ENCODE measurements around the gene SUDS3.
"Not testable (repeated sequence)": the region's sequence is repeated elsewhere in the genome, so short reads cannot be mapped to it uniquely, and the experiment has no call there.

The SUDS3 gene, protein sequence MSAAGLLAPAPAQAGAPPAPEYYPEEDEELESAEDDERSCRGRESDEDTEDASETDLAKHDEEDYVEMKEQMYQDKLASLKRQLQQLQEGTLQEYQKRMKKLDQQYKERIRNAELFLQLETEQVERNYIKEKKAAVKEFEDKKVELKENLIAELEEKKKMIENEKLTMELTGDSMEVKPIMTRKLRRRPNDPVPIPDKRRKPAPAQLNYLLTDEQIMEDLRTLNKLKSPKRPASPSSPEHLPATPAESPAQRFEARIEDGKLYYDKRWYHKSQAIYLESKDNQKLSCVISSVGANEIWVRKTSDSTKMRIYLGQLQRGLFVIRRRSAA

DNA sequence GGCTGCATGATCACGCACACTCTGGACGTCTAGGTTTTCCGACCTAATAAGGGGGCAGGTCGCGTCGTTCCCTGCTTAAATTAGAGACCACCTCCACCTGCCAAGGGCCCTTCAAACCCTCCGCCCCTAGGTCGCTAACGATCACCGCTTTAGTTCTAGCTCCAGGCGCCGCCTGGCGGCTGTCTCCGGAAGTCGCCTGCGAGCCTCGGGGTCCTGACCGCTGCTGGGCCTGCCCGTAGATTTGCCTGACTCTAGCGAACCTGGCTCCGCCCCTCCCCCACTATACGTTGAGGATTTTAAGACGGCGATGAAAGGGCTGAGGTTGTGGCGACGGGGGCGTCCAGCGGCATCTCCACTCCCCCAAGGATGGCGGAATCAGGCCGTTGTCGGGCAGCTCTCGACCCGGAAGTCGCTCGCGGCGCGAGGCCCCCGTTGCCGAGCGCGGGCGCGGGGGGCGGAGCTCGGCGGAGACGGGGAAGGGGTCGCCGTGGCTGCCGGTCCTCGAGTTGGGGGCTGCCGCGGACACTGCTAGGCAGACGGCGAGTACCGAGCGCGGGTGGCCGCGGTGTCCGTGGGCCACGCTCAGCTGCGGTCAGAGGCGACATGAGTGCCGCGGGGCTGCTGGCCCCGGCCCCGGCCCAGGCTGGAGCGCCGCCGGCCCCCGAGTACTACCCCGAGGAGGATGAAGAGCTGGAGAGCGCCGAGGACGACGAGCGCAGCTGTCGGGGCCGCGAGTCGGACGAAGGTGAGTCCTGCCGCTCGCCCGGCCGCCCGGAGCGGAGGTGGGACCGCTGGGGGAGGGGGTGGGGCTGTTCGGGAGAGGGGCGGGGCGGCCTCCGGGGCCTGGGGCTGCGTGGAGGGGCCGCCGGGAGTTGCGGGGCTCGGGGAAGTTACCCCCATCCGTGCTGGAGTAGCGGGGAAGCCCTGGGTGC is at the start of gene SUDS3:
Gene SUDS3, plus strand, starts transcription at position 467 of the 932 bp plus-strand sequence. Its CDS starts 137 bp downstream, at position 604.
- peak; percentile 85 for DNase-seq (ENCODE audit: low read depth)

DNA sequence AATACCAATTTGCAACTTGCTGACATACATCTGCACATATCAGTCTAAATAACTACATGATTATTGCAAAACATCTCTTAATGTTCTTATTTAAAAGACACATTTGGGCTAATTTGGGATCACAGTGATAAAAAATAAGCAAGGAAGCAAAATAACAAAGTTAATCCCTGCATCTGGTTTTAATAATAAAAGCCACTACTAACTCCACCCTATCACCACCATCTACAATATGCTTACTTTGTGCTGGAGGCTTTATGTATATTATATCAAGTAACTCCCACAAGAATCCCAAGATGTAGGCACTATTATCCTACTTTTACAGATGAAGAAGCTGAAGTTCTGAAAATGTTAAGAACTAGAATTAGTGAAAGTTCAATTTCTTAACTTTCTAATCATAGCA is 49.4 kb upstream of the SUDS3 start:
- no peak for DNase-seq (ENCODE audit: low read depth)

DNA sequence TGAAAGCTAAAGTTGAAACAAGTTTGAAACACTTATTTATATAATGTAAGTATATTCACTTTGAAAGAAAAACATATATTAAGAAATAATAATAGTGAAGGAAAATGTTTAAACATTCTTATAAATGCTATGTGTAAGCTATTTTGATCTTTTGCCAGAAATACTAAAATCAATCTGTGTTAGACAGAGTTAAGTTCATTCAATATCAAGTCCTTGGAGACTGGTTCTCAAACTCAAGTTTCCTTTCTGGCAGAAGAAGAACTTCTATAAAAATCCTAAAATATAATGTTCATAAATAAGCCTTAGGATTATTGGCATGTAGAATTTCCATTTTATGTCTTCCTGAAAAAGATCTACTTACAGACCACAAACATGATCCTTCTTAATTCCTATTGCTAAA is 49.0 kb upstream of the SUDS3 start:
- no peak for DNase-seq (ENCODE audit: low read depth)

DNA sequence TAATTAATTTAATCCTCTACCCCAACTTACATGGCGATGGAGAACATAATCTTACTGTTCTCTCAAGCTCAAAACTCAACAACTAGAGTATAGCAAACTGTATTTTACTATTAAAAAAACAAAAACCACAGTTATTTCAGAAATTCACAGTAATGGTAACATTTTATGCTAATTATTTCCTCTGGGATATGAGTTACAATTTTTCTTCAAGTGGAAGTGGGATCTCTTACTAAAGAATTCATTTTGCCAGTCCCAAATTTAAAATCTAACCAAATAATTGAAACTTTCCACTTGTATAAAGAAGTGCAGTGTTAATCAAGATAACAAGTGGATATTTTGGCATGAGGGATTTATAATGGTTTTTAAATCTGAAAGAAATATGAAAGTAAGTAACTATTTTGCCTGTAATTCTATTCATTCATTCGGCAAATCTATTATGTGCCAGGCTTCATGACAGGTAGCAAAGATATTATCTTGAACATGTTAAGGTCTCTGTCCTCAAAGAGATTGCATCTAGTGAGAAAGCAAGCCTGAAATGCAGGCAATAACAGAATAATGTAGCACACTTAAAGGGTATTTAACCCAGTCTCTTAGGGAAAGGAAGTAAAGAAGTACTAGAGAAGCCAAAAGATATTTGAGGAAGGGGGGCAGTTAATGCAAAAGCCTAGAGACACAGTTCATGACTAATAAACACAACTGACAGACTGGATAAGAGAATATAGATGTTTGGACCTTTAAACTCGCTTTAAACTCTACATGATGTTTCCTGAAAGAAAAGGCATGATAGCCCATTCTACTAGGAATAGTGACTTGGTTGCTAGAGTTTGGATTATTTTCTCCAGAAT is 47.6 kb upstream of the SUDS3 start:
- DNase-seq (ENCODE audit: low read depth) = peak; percentile 34

DNA sequence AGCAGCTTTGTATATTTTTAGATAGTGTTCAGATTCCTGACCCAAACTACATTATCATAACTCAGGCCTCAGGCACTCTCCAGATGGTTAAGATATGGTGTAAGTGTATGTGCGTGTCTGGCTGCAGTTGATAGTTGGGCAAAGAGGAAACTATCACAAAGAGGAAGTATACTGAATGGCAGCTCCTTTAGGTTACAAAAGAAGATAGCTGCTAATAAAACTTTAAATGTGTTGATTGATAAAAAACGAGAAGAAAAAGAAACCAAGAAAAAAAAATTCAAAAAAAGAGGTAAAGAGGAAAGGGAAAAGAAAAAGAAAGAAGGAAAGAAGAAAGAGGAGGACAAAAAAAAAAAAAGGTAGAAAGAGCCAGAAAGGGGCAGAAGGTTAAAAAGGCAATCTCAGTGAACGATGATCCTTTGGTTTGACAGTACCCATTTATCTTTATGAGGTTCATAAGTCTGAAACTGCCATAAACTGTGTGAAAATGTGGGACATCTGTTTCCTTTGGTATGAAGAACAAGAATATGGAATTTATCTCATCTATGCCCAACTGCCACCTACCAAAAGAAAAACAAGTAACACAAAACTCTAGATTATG is 45.8 kb upstream of the SUDS3 start:
- DNase-seq (ENCODE audit: low read depth) = peak; percentile 72

DNA sequence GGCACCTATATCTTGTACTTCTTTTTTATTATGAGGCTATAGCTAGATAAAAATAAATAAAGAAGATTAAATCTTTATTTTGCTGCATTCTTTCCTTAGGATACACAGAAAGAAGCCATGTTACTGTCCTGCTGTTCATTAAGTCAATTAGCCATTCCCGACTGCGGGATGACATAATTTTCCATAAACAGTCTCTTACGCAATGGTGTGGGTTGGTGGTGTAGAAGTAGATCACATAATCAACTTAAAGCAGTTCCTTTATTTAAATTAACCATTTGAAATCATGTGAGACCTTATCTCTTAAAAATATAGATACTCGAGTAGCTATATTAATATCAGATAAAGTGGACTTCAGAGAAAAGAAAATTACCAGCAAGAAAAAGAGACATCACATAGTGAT is 43.8 kb upstream of the SUDS3 start:
- DNase-seq (ENCODE audit: low read depth) = no peak

DNA sequence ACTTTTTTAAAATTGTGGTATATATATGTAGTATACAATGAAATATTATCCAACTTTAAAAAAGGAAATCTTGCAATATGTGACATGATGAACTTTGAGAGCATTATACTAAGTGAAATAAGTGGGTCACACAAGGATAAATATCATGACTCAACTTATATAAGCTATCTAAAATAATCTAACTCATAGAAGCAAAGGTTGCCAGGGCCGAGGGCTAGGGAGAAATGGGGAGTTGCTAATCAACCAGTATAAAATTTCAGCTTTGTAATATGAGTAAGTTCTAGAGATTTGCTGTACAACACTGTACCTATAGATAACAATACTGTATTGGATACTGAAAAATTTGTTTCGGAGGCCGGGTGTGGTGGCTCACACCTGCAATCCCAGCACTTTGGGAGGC is 42.1 kb upstream of the SUDS3 start:
- no peak for DNase-seq (ENCODE audit: low read depth)

DNA sequence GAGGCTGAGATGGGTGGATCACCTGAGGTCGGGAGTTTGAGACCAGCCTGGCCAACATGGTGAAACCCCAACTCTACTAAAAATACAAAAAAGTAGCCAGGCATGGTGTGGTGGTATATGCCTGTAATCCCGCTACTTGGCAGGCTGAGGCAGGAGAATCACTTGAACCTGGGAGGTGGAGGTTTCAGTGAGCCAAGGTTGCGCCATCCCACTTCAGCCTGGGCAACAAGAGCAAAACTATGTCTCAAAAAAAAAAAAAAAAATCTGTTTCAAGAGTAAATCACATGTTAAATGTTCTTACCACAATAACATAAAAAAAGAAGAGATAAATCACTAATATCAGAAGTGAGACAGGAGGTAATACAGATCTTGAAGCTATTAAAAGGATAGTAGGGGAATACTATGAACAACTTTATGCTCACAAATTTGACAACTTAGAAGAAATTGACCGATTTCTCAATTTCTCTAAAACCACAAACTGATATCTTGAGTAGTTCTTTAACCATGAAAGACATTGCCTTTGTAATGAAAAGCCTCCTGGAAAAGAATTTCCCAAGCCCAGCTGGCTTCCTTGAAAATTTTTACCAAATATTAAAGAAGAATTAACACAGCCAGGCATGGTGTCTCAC is 41.3 kb upstream of the SUDS3 start:
- no peak for DNase-seq (ENCODE audit: low read depth)

DNA sequence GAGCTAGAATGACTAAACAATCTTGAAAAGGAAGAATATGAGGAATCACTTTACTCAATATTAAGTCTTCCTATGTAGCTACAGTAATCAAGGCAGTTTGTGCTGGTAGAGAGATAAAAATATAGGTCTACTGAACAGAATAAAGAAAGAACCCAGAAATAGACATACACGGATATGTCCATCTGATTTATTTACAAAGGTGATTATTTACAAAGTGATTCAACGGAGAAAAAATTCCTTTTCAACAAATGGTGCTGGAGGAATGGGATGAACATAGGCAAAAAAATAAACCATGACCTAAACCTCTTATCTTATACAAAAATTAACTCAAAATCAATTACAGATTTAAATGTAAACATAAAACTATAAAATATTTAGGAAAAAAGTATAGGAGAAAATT is 40.2 kb upstream of the SUDS3 start:
- no peak for DNase-seq (ENCODE audit: low read depth)

DNA sequence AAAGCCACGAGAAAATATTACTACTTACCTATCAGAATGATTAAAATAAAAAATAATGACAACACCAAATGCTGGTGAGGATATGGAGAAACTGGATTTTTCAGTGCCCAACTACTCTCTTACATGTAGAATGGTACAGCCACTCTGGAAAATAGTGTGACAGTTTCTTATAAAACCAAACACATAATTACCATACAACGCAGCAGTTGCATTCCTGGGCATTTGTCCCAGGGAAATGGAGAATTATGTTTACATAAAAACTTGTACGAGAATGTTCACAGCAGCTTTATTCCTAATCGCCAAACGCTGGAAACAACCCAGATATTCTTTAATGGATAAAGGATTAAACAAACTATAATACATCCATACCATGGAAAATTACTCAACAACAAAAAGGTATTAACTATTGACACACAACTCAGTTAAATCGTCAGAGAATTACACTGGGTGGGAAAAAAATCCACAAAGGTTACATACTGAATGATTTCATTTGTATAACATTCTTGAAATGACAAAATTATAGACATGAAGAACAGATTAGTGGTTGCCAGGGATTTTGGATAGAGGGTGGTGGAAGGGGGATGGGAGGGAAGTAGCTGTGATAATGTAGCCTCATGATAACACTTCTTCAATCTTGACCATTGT is 39.0 kb upstream of the SUDS3 start:
- DNase-seq (ENCODE audit: low read depth) = peak; percentile 50

DNA sequence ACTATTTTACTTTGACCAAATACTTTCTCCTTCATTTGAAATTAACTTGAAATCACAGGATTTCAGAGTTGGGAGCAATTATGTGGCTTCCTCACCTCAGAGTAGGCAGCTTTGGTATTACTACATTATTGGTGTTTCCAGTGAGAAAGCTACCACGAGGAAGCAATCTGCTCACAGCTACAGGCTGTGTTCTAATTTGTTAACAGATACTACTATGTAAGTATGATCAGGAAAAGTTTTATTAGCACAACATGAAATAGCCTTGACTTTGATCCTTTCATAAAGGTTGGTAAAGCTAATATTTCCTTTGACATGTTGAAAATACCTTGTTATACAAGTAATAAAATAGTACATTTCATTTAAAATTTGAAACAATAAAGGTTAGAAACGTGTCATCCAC is 34.3 kb upstream of the SUDS3 start:
- no peak for DNase-seq (ENCODE audit: low read depth)

DNA sequence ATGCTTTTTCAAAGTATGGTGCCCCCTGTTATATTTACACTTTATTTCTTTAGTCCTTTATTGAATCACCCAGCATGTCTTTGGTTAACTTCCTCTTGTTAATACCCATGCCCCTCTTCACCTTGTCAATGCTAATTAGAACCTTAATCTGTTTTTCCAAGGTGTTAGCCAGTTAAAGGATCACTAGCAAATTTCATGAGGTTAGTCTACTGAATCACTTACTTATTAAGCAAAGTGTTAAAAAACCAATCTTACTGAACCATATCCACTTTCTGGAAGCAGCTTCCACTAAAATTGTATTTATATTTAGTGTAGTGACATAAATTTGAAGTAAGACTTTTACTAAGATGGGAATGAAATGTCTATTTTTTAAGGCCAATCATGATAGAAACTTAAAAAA is 31.5 kb upstream of the SUDS3 start:
- no peak for DNase-seq (ENCODE audit: low read depth)

DNA sequence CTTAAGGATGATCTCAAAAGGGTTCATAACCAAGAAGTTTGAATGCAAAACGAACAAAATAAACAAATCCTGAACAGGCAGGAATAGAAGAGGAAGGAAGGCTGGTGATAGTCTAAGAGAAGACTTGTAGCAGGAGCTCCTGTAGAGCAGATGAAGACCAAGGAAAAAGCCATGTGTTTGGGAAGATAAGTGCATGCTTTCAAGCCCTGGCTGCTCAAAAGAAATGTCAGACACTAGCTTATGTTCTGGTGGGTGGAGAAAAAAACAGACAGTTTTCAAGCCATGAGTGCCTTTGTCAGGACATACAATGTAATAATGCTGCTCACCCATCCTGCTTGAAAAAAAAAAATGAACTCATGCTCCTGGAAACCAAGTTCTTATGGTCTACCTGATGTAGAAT is 31.0 kb upstream of the SUDS3 start:
- no peak for DNase-seq (ENCODE audit: low read depth)

DNA sequence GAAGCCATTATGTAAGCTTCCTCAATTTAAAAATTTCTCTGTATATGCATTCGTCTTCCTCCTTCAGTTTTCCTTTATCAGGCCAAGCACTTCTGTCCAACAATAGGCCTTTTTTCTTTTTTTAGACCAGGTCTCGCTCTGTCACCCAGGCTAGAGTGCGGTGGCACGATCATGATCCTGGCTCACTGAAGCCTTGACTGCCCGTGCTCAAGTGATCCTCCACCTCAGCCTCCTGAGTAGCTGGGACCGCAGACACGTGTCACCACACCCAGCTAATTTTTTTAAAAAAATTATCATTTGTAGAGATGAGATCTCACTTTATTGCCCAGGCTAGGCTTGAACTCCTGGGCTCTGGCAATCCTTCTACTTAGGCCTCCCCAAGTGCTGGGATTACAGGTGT is 29.5 kb upstream of the SUDS3 start:
- no peak for DNase-seq (ENCODE audit: low read depth)

DNA sequence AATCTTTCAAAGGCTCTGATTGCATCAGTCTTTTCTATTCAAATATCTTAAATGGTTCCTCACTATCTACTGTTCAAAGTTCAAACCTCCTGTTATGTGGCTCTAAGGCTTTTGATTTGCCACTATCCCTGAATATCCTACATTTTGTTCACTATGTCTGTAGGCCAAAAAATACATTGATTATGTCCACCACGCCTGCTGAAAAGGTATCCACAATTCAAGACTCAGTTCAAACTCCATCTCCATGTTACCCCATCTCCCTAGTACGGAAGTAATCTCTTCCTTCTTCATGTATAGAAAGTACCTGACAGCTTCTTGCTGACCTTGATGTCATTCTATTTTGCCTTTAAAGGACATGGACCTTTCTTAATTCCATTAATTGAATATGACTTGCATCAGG is 28.4 kb upstream of the SUDS3 start:
- no peak for DNase-seq (ENCODE audit: low read depth)

DNA sequence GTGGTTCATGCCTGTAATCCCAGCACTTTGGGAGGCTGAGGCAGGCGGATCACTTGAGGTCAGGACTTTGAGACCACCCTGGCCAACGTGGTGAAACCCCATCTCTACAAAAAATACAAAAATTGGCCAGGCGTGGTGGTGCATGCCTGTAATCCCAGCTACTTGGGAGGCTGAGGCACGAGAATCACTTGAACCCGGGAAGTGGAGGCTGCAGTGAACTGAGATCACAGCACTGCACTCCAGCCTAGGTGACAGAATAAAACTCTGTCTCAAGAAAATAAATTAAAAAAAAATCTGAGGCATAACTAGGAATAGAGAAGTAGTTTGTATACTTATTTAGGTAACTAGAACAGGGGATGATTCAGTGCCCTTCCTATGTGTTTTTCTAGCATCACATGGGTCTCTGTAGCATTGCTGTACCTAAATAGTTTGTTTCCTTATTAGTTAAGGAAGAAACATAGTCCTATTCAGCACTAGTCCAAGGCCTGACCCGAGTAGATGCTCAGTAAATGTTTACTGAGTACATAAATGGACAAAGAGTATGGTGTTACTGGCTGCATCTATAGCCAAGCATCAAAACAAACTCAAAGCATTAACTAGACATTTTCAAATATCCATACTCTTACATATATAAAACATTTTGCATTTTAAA is 25.3 kb upstream of the SUDS3 start:
- no peak for DNase-seq (ENCODE audit: low read depth)

DNA sequence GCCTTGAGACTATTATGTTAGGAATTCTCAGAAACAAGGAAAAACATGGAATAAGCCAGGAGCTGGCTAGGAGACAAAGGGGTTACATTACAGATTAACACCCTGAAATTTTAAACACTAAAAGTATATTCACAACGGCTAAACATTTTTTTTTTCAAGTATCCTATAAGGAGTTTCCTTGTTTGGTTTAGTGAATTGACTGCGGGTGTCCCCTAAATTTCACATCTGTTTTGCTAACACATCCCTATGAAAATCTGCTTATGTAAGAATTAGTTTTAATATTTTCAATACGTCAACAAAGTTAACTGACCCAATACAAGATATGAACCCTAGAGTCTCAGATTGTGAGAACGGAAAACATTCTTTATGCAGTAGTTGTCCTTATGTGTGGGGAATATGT is 22.6 kb upstream of the SUDS3 start:
- DNase-seq (ENCODE audit: low read depth) = no peak

DNA sequence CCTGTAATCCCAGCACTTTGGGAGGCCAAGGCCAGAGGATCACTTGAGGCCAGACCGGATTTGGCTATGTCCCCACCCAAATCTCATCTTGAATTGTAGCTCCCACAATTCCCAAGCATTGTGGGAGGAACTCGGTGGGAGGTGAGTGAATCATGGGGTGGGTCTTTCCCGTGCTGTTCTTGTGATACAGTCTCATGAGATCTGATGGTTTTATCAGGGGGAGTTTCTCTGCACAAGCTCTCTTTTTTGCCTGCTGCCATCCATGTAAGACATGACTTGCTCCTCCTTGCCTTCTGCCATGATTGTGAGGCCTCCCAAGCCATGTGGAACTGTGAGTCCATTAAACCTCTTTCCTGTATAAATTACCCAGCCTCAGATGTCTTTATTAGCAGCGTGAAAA is 21.9 kb upstream of the SUDS3 start:
- DNase-seq (ENCODE audit: low read depth) = not testable (repeated sequence)

DNA sequence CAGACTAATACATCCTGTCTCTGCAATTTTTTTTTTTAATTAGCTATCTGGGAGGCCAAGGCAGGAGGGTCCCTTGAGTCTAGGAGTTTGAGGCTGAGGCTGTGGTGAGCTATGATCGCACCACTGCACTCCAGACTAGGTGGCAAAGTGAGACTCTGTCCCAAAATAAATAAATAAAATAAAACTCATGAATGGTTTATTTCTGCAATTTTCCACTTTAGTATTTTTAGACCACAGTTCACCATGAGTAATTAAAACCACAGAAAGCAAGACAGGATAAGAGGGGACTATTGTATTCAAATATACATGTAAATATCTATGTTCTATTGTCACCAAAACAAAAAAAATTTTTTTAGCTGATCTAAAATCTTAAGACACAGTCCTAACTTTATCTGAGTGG is 21.5 kb upstream of the SUDS3 start:
- DNase-seq (ENCODE audit: low read depth) = peak; percentile 57

DNA sequence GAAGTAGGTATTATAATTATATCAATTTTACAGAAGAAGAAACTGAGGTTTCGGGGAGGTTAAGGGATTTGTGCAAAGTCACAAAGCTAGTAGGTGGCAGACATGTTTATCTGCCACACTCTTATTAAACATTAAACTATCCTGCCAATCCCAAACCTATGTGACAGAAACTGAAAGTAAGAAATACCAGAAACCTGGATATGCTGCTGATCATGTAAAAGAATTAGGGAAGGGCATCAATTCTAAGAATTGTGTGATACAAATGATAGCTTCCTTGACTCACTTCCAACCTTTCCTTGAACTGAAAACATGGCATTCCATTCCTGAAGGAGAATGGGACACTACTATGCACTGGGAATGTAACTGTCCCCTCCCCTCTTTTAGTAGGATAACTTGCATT is 20.5 kb upstream of the SUDS3 start:
- no peak for DNase-seq (ENCODE audit: low read depth)
